Endothelial cell (in vitro differentiated cells): ENCODE data around the gene GAREM1. TPM values are rescaled to one million over a fixed set of nuclear protein-coding genes. Genes with fewer than 3 reads are reported as not detected.

Source experiments
- DNase-seq: peaks from one replicate; pipeline ENCODE4 v3.0.0; 2021; ENCODE audit warnings: low spot score
- H3K27ac Mint-ChIP-seq: one replicate; pipeline ENCODE4 v1.8.0; 2021; ENCODE audit warnings: mixed read lengths, inconsistent platforms; ENCODE audit not compliant: unreplicated experiment
- H3K27me3 Mint-ChIP-seq: one replicate; pipeline ENCODE4 v1.8.0; 2021; ENCODE audit warnings: mild to moderate bottlenecking, moderate library complexity, mixed read lengths, inconsistent platforms; ENCODE audit not compliant: unreplicated experiment
- H3K36me3 Mint-ChIP-seq: one replicate; pipeline ENCODE4 v1.8.0; 2021; ENCODE audit warnings: mild to moderate bottlenecking, low read depth, mixed read lengths, inconsistent platforms; ENCODE audit not compliant: unreplicated experiment
- H3K4me1 Mint-ChIP-seq: one replicate; pipeline ENCODE4 v1.8.0; 2021; ENCODE audit warnings: mild to moderate bottlenecking, mixed read lengths, inconsistent platforms; ENCODE audit not compliant: unreplicated experiment
- H3K4me3 Mint-ChIP-seq: one replicate; pipeline ENCODE4 v1.8.0; 2021; ENCODE audit warnings: mild to moderate bottlenecking, mixed read lengths, inconsistent platforms; ENCODE audit not compliant: unreplicated experiment
- H3K9me3 Mint-ChIP-seq: one replicate; pipeline ENCODE4 v1.8.0; 2021; ENCODE audit warnings: mixed read lengths, inconsistent platforms; ENCODE audit not compliant: unreplicated experiment
- total RNA-seq: library from RNA; stranded (reverse); fragmentation: NEBNext Ultra II Directional; extraction: Animal tissue kit (Norgen Biotek cat#: 25700); gene quantifications from one replicate; pipeline ENCODE4 v1.2.1, GENCODE V29; 2021; ENCODE audit not compliant: unreplicated experiment
- TF ChIP-seq, protein P1 (sequence below): fragments of 200-600 bp; sonication (generic); IDR thresholded peaks from one replicate; pipeline ENCODE4 v1.5.0; 2021; ENCODE audit warnings: antibody characterized with exemption; ENCODE audit not compliant: unreplicated experiment

Gene GAREM1
- total RNA-seq, 1 donor from 2014 or later, result 1.2 TPM

DNA sequence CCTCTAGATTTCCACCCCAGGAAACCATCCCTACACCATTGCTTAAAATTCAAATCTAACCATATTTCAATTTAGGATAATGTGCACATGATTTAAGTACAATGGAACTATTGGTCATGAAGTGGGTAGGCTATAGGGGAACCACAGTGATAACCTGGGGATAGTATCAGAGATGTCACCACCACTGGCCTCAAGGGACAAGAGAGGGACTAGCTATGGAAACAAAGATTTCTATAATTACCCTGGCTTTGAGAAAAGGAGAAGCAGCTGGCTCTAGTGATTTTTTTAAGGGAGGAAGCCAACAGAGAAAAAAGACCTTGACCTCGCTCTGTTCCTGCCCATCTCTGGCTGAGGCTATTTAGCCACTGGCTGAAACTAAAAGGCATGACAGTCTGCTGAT, 148.9 kb downstream of the GAREM1 start:
- Mint-ChIP-seq H3K27me3 (peaks cover 7% of the 10 kb centered on the region), H3K4me1 (peaks cover 3% of the 10 kb centered on the region), H3K27ac (no peak overlapping the region), H3K36me3 (no peaks in the 10 kb centered on the region), H3K4me3 (no peak overlapping the region), H3K9me3 (no peaks in the 10 kb centered on the region)
- no peak for DNase-seq
- TF ChIP-seq, protein P1, sequence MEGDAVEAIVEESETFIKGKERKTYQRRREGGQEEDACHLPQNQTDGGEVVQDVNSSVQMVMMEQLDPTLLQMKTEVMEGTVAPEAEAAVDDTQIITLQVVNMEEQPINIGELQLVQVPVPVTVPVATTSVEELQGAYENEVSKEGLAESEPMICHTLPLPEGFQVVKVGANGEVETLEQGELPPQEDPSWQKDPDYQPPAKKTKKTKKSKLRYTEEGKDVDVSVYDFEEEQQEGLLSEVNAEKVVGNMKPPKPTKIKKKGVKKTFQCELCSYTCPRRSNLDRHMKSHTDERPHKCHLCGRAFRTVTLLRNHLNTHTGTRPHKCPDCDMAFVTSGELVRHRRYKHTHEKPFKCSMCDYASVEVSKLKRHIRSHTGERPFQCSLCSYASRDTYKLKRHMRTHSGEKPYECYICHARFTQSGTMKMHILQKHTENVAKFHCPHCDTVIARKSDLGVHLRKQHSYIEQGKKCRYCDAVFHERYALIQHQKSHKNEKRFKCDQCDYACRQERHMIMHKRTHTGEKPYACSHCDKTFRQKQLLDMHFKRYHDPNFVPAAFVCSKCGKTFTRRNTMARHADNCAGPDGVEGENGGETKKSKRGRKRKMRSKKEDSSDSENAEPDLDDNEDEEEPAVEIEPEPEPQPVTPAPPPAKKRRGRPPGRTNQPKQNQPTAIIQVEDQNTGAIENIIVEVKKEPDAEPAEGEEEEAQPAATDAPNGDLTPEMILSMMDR, result no peak

DNA sequence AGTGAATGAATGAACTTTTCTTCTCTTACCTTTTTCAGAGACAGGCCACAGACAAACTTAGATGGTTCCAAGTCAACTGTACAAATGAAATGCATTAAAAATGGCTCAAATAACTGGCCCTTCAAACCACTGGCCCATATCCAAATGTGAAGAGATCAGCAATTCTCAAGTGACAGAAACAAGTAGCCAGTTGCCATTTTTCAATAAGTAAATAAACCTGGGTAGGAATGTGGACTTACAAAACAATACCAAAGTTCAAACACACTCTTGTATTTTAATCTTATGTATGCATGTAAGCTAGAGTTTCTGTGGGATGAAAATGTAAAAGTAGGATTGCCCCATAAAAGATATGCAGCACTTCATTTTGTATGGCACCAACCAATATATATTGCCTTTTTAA, 151.6 kb downstream of the GAREM1 start:
- Mint-ChIP-seq H3K36me3 (no peaks in the 10 kb centered on the region), H3K4me1 (peaks cover 3% of the 10 kb centered on the region), H3K27ac (no peak overlapping the region), H3K4me3 (no peak overlapping the region), H3K9me3 (no peaks in the 10 kb centered on the region), H3K27me3 (peaks cover 4% of the 10 kb centered on the region)
- DNase-seq, result no peak
- TF ChIP-seq, protein P1, result no peak

DNA sequence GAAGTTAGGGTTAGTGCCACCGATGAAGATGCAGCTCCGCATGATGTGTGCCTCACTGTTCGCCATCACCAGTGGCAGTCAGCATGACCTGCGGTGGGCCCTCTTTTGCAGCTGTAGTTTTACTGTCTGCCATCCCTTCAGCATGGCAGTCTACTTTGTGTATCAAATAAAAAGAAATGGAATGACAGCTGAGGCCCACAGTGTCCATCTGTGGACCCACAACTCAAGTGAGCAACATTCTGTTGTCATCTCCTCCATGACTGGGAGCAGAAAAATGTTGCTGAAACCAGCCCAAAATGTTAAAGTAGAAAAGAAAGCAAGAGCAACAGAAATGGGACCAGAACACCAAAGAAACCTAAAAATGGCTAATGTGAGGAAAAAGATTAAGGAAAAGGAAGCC, 152.1 kb downstream of the GAREM1 start:
- Mint-ChIP-seq H3K27ac (no peak overlapping the region), H3K4me3 (no peak overlapping the region), H3K27me3 (peaks cover 4% of the 10 kb centered on the region), H3K36me3 (no peaks in the 10 kb centered on the region), H3K9me3 (no peaks in the 10 kb centered on the region), H3K4me1 (peaks cover 3% of the 10 kb centered on the region)
- DNase-seq, result no peak
- TF ChIP-seq, protein P1, result no peak

DNA sequence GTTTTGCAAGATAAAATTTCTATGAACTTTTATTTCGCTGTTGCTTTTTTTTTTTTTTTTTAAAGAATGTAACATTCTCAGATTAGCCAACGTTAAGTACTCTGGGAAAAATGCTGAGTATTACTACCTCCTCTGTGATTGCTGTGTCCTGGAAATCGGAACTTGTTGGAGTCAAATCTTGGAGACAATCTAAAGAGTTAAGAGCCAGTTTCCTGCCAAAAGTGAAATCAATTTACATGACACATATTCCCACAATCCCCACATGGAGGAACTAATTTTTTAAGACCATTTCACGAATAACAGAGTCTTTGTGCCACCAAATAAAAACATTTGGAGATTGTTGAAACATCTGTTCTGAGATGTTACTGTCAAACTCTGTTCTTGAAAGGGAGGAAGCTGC, 153.0 kb downstream of the GAREM1 start:
- Mint-ChIP-seq H3K36me3 (no peaks in the 10 kb centered on the region), H3K4me1 (peaks cover 3% of the 10 kb centered on the region), H3K9me3 (no peaks in the 10 kb centered on the region), H3K27ac (no peak overlapping the region), H3K27me3 (peaks cover 4% of the 10 kb centered on the region), H3K4me3 (no peak overlapping the region)
- DNase-seq, result no peak
- TF ChIP-seq, protein P1, result no peak

DNA sequence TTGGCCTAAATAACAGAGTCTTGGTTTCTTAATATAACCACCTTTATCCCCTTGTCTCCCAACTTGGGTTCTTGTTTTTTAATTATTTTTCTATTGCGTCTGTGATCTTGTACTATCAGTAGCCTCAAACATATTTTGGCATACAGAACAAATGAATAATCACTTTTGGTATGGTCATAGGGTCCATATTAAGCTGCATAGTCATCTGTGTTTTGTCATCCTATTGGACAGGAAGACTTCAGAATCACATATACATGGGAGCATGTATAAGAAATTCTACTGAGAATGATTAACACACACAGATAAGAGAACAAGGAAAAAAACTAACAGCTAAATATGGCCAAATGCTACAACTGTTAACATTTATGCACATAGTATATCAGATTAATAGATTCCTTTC, 154.8 kb downstream of the GAREM1 start:
- Mint-ChIP-seq H3K4me1 (peaks cover 3% of the 10 kb centered on the region), H3K27me3 (no peaks in the 10 kb centered on the region), H3K27ac (no peak overlapping the region), H3K9me3 (no peaks in the 10 kb centered on the region), H3K4me3 (no peak overlapping the region), H3K36me3 (no peaks in the 10 kb centered on the region)
- no peak for DNase-seq
- TF ChIP-seq, protein P1, result no peak
